B cell (primary cell): ENCODE measurements around the gene HAND2. TPM values are rescaled to one million over a fixed set of nuclear protein-coding genes. Genes with fewer than 3 reads are reported as not detected.

Source experiments
- ATAC-seq: fragments of 200-7000 bp; cut with Tn5 transposase; one replicate; pipeline ENCODE4 v1.10.0; 2021; ENCODE audit warnings: low read depth, mild to moderate bottlenecking, moderate number of reproducible peaks, moderate library complexity
- CTCF ChIA-PET: fragments of 350-600 bp; sonication (Branson Sonifier 250); formaldehyde crosslinking; loops from one replicate; lab custom pipeline; 2021; ENCODE audit warnings: antibody characterized with exemption, inconsistent platforms; lab: Charles Lee
- POLR2A ChIA-PET: fragments of 350-600 bp; sonication (Branson Sonifier 250); formaldehyde crosslinking; loops from one replicate; lab custom pipeline; 2021; ENCODE audit warnings: antibody characterized with exemption; lab: Charles Lee
- DNase-seq: peaks from one replicate; pipeline ENCODE4 v3.0.0; 2013
- H2AFZ ChIP-seq: 2 replicates; pipeline ENCODE4 v1.6.1; 2012; ENCODE audit warnings: mild to moderate bottlenecking, low read depth, low read length; ENCODE audit not compliant: insufficient read depth, poor library complexity, severe bottlenecking
- H3K27ac ChIP-seq, 2 donors: 1 replicate in 1 of 2; 2 replicates in 1 of 2; pipeline ENCODE4 v1.5.1; 2012 to 2013; ENCODE audit warnings: low read length in 2 of 2, mild to moderate bottlenecking in 2 of 2, moderate library complexity in 1 of 2
- H3K27me3 ChIP-seq, 4 experiments: fragments of 200-600 bp in 1 of 4; sonication (generic) in 1 of 4; replicated peaks in 1 of 4; 1 replicate in 2 of 4; 2 replicates in 2 of 4; pipeline versions ENCODE4 v1.6.1 to v1.7.0; 2013 to 2016; ENCODE audit warnings: low read length in 3 of 4, mild to moderate bottlenecking in 2 of 4, mixed read lengths in 1 of 4, moderate library complexity in 1 of 4; ENCODE audit not compliant: insufficient read depth in 4 of 4, control insufficient read depth in 3 of 4; ENCODE audit errors: control extremely low read depth in 1 of 4
- H3K36me3 ChIP-seq, 2 experiments: replicated peaks in 1 of 2; 1 replicate in 1 of 2; 2 replicates in 1 of 2; pipeline versions ENCODE4 v1.6.1 to v1.7.1; 2013; ENCODE audit warnings: low read length in 1 of 2; ENCODE audit not compliant: insufficient read depth in 2 of 2, control insufficient read depth in 1 of 2; ENCODE audit errors: control extremely low read depth in 1 of 2, extremely low read depth in 1 of 2
- H3K4me1 ChIP-seq, 2 donors: fragments of 200-600 bp in 1 of 2; sonication (generic) in 1 of 2; 1 replicate in 1 of 2; 2 replicates in 1 of 2; pipeline versions ENCODE4 v1.5.1 to v1.6.1; 2013 to 2017; ENCODE audit warnings: low read length in 2 of 2; ENCODE audit not compliant: control insufficient read depth in 2 of 2, insufficient read depth in 2 of 2
- H3K4me2 ChIP-seq: replicated peaks from 2 replicates; pipeline ENCODE3; 2012; ENCODE audit warnings: mild to moderate bottlenecking, low read depth, low read length; ENCODE audit not compliant: poor library complexity, severe bottlenecking
- H3K4me3 ChIP-seq, 5 experiments: fragments of 200-600 bp in 1 of 5; sonication (generic) in 1 of 5; 1 replicate in 3 of 5; 2 replicates in 2 of 5; pipeline versions ENCODE4 v1.5.1 to v1.7.0; 2011 to 2016; ENCODE audit warnings: low read length in 4 of 5, mild to moderate bottlenecking in 4 of 5, low read depth in 2 of 5, control low read depth in 1 of 5, moderate library complexity in 1 of 5; ENCODE audit not compliant: insufficient read depth in 1 of 5; ENCODE audit errors: control extremely low read depth in 1 of 5, extremely low read depth in 1 of 5
- H3K79me2 ChIP-seq: fragments of 200-600 bp; sonication (generic); one replicate; pipeline ENCODE4 v1.6.0; 2016; ENCODE audit warnings: low read length; ENCODE audit not compliant: control insufficient read depth, insufficient read depth
- H3K9ac ChIP-seq: fragments of 200-600 bp; sonication (generic); 2 replicates; pipeline ENCODE4 v1.6.1; 2017; ENCODE audit warnings: mild to moderate bottlenecking, low read length, moderate library complexity
- H3K9me3 ChIP-seq, 3 donors: one replicate each; pipeline versions ENCODE4 v1.6.1 to v1.7.1; 2013; ENCODE audit warnings: low read length in 2 of 3; ENCODE audit not compliant: control insufficient read depth in 2 of 3, insufficient read depth in 1 of 3; ENCODE audit errors: control extremely low read depth in 1 of 3
- H4K20me1 ChIP-seq: 2 replicates; pipeline ENCODE4 v1.6.0; 2012; ENCODE audit warnings: mild to moderate bottlenecking, low read length; ENCODE audit not compliant: insufficient read depth, control insufficient read depth, poor library complexity, severe bottlenecking
- H3K27ac Mint-ChIP-seq: one replicate; pipeline ENCODE4 v1.8.0; 2021; ENCODE audit warnings: mixed read lengths
- H3K27me3 Mint-ChIP-seq: one replicate; pipeline ENCODE4 v1.8.0; 2021; ENCODE audit warnings: mixed read lengths
- H3K4me1 Mint-ChIP-seq: one replicate; pipeline ENCODE4 v1.8.0; 2021; ENCODE audit warnings: mixed read lengths
- H3K4me3 Mint-ChIP-seq: one replicate; pipeline ENCODE4 v1.8.0; 2021; ENCODE audit warnings: mixed read lengths
- H3K9me3 Mint-ChIP-seq: one replicate; pipeline ENCODE4 v1.8.0; 2022; ENCODE audit warnings: mixed read lengths; ENCODE audit not compliant: insufficient read depth
- CTCF ChIP-seq: fragments of 200-600 bp; IDR thresholded peaks from one replicate; pipeline ENCODE4 v1.8.0; 2022; ENCODE audit warnings: antibody characterized with exemption, mild to moderate bottlenecking
- EZH2 ChIP-seq: IDR thresholded peaks from 2 replicates; pipeline ENCODE4 v1.6.1; 2012; ENCODE audit warnings: borderline replicate concordance, low read depth, mild to moderate bottlenecking, moderate library complexity, low read length; ENCODE audit not compliant: insufficient read depth, poor library complexity, severe bottlenecking
- WGBS: methylation state at CpG from one replicate; pipeline ENCODE4 v1.1.5; 2013; ENCODE audit warnings: missing lambda C conversion rate; ENCODE audit not compliant: insufficient coverage; 5-methylcytosine and 5-hydroxymethylcytosine counted together
- intact Hi-C: fragments of 100-400 bp; cut with micrococcal nuclease; formaldehyde crosslinking; loops from one replicate; pipeline ENCODE4 v1.10.0; 2022
- polyA plus RNA-seq: library from polyadenylated mRNA; depleted of rRNA; stranded (reverse); fragments of >200 nt; gene quantifications from 2 replicates; pipeline ENCODE4 v1.2.3, GENCODE V29; 2012
- total RNA-seq, 2 donors: library from RNA; stranded (reverse); fragments of 120-200 nt in 1 of 2; gene quantifications; 1 replicate in 1 of 2; 2 replicates in 1 of 2; pipeline versions ENCODE4 v1.2.3 to v1.2.4, GENCODE V29; 2013 to 2022

The HAND2 gene
- total and polyA plus RNA-seq, 2 donors (not counting 1 experiment from before 2014, with no cell fraction given): not detected

GRCh38 chr4:173507471-173508385 lies 22.3 kb downstream of the HAND2 start:
- H3K27me3 Mint-ChIP-seq: peaks cover 85% of the 10 kb centered on the region
- POLR2A ChIA-PET: no interaction called here

More at GRCh38 chr4:173507471-173508385, 22.3 kb downstream of the HAND2 start:
- Mint-ChIP-seq H3K9me3 (no peaks in the 10 kb centered on the region), H3K4me1 (peaks cover 44% of the 10 kb centered on the region), H3K4me3 (peak overlapping the region; percentile 86), H3K27ac (peak overlapping the region; percentile 22)
- Histone ChIP-seq H3K9me3 (peaks cover 4 to 57% (median 5%) of the 10 kb centered on the region in 3 donors), H3K79me2 (no peaks in the 10 kb centered on the region), H3K4me1 (peaks cover 41 to 48% of the 10 kb centered on the region in 2 donors), H3K4me3 (peak overlapping the region in 1 of 5 experiments; percentile 27), H3K9ac (no peak overlapping the region), H4K20me1 (no peaks in the 10 kb centered on the region), H2AFZ (no peak overlapping the region), H3K4me2 (peak overlapping the region; percentile 86), H3K27me3 (peaks cover 0 to 98% (median 67%) of the 10 kb centered on the region in 4 experiments), H3K27ac (no peak overlapping the region), H3K36me3 (no peaks in the 10 kb centered on the region)
- intact Hi-C loops: loop anchor here (5.0 kb wide), 2 partner anchors 175 to 705 kb away; partner anchors contain the start of gene HMGB2
- peak; percentile 25 for DNase-seq
- CTCF ChIA-PET: interaction anchor here (1.6 kb wide), 1 partner anchor 13 kb away, joined by 3 read pairs; no protein-coding TSS in a partner anchor
- ATAC-seq: no peak
- TF ChIP-seq EZH2: peak; percentile 25
- no peak for TF ChIP-seq CTCF
- 17% methylated on average over 14 of the region's 27 CpGs for WGBS
